ENCODE measurements around the gene TWSG1.

DNA sequence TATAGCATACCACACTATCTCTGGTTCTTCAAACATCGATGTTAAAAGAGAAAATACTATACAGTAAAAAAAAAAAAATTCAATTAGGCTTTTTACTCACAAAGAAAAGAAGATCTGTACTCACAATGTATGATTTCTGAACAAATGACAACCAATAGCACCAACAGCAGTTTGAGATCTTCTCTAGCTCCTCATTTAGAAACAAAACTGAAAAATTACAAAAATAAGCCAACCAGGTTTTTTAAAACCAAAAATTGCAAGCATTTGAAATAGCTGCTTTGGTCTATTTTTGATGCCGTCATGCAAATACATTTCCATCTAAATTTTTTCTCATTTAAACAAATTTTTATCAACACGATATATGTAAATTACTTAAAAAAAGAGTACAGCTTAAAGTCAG lies 106.5 kb downstream of the TWSG1 start:
- TF ChIP-seq, protein P1, sequence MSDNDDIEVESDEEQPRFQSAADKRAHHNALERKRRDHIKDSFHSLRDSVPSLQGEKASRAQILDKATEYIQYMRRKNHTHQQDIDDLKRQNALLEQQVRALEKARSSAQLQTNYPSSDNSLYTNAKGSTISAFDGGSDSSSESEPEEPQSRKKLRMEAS (IDR thresholded peaks at IDR 0.05): no peak
- TF ChIP-seq CEBPB (IDR thresholded peaks at IDR 0.05) (no peak), ZBTB7A (IDR thresholded peaks at IDR 0.05; ENCODE audit: low read depth) (no peak), TAF1 (IDR thresholded peaks at IDR 0.05; ENCODE audit: low read depth) (no peak), RAD21 (IDR thresholded peaks at IDR 0.05; ENCODE audit: low read depth) (no peak), EP300 (IDR thresholded peaks at IDR 0.05; ENCODE audit: borderline replicate concordance) (no peak), TCF12 (IDR thresholded peaks at IDR 0.05; ENCODE audit: low read depth) (no peak), YY1 (IDR thresholded peaks at IDR 0.05; ENCODE audit: low read depth) (no peak)
- TF ChIP-seq, protein P2, sequence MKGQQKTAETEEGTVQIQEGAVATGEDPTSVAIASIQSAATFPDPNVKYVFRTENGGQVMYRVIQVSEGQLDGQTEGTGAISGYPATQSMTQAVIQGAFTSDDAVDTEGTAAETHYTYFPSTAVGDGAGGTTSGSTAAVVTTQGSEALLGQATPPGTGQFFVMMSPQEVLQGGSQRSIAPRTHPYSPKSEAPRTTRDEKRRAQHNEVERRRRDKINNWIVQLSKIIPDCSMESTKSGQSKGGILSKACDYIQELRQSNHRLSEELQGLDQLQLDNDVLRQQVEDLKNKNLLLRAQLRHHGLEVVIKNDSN (IDR thresholded peaks at IDR 0.05): no peak

All from Ishikawa (cell line).